ENCODE results near the gene SMAD7.

The SMAD7 gene

DNA sequence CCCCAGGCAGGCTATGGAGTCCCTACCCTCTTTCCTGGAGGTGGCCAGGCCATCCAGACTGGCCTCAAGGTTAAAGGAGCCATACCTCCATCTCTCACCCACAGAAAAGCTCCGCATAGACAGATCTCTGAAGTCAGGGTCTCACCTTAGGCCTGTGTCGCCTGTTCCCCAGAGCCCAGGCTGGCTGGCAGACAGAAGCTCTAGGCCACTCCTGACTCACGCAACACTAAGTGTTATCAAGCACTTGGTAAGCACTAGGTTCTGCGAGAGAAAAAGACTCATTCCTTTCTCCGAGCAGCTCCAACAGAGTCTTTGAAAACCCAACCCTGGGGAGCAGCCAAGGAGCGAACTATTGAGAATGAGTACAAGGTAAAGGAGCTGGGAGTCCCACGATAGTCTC, 6.1 kb downstream of the SMAD7 start:
- no peak for DNase-seq (ENCODE audit: low spot score)

DNA sequence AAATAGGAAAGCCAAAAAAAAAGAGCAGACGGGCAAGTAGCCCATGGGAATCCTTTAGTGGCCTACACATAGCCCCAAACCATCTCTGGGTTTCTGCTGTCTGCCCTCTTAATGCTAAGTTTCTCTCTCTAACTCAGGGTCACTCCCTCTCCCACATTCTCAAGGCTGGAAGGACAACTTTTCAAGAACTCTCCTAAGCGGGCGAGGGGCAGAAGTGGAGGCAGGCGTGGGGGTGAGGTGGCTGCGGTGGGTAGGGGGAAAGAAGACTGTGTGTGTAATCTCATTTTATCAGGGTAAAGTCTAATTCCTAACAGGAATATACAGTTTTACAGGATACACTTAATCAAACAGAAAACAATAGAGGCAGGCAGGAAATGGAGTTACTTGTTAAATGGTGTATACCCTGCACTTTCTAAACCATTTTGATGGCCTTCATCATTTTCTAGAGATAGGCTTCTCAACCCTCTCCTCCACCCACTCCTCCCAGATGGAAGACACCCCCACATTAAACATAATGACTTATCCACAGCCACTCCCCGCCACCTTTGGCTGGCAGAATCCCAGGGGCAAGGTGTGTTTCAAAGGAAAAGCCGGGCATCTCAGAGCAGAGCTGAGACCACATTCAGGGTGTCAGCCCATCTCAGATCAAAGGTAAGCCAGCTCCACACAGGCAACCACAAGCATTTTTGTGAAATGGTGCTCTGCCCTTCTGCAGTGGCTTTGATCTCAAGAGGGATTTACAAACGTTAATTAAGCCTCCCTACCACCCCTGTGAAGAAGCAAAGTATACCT, 6.8 kb downstream of the SMAD7 start:
- DNase-seq (ENCODE audit: low spot score) = no peak

DNA sequence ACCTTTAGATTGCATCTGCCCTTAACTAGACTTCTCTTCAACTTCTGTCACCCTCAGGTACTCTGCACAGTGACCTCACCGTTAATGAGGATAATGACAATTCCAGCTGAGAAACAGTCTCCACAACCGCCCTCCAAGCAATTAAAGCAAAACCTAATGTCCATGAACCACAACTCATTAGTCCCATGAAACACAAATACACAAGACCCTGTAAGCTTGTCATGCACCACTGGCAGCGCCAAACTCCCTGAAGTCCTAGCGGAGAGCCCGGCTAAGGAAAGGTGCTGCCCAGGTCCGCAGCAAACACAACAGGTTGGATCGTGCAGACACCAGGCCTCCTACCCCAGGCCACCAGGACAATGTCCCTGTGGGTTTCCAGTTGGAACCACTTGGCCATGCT, 7.4 kb downstream of the SMAD7 start:
- DNase-seq (ENCODE audit: low spot score) = no peak

DNA sequence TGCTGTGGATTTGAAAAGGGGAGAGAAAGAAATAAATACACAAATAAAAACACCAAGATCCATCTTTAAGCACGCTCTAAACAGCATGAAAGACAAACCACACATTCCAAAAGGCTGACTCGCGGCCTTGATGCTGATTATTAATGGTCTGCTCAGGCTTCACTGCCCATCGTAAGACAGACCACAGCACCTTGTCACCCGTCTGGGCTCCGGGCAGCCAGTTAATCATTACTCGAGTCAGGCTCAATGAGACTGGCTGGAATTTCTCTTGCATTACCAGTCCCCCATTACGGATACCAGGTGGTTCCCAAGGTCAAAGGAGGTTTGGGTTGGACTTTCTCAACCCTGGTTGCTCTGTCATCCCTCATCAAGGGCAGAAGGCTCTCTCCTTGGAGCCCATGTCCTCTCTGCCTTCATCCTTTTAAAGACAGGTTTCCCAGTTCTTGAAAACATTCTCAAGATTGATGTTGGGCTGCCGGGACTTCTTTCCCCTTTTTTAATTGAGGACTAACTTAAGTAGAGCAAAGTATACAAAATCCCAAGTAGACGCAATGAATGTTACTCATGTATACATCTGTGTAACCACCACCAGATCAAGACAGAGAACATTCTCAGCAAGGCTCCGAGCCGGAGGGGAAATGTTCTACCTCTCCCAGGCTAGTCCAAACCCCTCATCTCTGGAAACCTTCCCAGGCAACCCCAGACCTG, 8.1 kb downstream of the SMAD7 start:
- DNase-seq (ENCODE audit: low spot score) = no peak

DNA sequence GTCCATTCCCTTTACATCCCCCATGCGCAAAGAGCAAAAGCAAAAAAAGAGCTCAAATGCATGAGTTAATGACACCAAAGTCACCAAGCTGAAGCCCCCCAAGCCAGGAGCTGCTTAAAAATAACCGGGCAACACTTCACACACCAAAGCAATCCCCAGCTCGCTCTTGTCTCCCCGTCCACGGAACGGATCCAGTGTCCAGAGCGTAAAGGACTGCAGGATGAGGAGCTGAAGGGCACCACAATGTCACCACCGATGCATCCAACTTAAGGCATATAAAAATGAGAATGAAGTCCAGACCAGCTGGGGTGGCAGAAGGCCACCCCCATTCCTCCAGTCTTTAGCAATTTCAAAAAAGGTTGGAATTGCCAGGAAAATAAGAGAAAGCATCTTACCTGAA, 8.7 kb downstream of the SMAD7 start:
- DNase-seq (ENCODE audit: low spot score) = no peak

DNA sequence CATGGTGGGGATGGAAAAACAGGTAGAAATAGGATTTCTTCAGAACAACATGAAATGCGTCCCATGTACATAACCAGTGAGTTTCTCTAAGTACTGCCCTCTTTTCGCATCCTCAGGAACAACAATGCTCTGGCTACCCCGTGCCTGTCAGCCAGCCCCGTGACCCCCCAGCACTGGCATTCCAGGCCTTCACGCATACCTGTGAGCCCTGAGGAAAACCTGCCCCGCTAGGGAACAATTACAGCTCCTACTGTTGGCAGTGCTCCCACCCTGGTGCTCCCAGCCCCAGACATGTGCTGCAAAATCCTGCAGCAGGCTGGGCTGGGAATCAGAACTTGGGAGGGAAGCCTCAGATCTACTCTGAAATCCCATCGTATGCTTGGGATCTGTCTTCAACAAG, 9.1 kb downstream of the SMAD7 start:
- DNase-seq (ENCODE audit: low spot score) = no peak

DNA sequence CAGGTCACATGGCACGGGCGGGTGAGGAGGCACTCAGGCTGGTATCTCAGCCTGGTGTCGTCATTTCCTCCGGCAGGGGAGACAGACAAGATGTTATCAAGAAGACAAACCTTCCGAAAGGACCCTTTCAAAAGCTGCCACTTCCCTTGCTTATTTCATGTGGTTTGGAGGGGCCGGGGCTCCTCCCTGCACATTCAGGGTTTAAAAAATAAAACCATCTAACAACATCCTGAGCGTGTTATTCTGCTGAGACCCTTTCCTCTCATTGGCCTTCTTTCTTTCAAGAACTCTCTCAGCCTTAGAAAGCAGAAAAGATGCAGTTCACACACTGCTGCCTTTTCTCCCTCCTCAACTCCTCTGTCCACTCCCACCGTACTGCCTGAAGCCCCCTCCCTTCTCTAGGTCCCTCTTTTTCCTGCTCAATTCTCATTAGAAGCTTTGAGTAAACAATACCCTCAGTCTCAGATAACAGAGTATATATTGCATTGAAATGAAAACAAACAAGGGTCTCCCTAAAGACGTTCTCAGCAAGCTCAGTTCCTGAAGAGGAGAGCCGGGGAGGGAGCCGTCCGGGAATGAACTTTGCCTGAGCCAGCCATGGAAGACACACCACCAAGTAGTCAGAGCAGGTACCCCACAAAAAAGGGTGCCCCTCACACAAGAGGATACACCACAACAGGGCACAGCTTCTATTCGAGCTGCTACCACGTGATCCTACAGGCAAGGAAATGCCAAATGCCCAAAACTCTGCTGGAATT, 9.7 kb downstream of the SMAD7 start:
- DNase-seq (ENCODE audit: low spot score) = no peak

DNA sequence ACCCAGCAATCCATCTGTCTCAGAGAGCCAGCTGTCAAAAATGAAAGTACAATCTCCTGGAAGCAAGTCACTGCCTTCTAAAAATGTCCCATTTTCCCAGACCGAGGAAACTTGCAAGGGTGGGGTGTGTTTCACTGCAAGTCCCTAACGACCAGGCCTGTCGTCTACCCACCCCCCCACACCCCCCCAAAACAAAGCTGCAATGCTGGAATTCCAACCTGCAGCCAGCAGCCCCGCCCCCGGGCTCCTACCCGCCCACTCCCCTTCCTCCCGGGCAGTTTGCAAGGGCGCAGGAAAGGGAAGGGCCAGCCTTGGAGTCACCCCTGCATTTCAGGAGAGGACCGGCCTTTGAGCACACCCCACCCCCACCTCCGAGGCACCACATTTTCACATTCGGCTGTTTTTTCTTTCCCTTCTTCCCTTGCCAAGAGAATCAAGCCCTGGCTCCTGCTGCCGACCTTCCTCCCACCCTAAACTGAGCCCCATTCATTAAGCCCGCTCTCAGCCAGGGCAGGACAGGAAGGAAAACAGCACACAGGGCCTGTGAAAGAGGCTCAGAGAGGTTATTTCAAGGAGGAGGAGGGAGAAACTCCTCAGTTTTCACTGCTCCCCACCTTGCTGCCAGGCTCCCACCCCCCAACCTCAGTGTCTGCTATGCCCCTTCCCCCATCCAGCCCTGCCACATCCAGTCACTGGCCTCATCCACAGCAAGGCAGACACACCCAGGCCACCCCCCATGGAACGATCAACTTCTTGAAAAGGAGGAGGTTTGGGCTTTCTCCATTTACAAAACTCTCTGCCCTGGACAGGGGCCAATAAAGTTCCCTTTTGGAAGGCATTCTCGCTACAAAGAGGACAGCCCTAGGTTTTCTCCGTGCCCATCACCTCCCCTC, 11.3 kb downstream of the SMAD7 start:
- DNase-seq (ENCODE audit: low spot score) = no peak

DNA sequence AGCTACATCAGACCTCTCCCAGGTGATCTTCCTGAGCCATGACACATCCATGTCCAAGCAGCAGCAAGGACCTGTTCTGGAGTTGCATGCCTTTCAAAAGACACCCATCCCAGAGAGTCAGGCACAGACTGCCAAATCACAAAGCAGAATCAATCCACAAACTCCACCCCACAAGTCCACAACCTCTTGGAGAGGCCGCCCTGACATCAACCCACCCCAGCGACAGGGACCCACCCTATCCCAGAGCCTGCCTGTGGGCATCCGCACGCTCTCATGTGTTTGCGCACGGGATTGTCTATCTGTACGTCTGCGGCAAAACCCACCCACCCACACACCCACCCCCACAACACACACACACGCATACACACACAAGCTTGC, 11.9 kb downstream of the SMAD7 start:
- no peak for DNase-seq (ENCODE audit: low spot score)

DNA sequence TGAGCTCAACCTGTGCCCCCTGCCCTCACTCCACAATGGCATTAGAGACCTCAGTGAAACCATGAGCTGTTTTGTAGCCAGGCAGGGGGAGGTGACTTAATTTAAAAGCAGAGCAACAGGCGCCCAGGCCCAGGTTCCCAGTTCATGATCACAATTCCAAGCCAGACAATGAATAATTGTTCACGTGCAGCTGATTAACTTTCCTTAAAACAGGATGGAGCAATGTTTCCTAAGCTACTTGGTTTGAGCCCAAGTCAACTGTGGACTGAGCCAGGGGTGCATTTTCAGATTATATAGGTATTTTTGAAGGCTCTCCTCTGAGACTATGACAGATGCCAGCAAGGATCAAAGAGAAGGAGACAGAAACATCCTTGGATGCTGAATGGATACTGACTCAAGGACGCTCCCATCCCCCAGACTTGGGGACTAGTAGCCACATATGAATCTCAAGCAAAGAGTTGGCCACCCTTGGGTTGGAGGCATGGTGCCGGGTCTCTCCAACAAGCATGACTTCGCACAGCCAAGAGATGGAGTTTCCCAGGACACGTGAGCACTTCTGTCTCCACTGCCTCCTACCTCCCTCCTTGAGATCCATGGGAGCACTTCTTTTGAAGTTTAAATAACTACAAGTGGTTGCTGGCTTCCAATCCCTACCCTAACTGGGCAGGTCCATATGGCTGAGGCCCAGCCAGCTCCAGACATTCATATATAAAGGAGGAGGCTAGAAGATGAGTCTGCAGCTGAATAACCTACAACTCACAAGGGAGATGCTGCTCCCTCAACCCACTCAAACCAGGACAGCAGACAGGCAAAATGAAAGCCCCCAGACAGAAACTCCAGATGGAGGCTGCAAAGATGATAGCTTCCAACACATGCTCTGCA, 12.7 kb downstream of the SMAD7 start:
- DNase-seq (ENCODE audit: low spot score) = no peak

DNA sequence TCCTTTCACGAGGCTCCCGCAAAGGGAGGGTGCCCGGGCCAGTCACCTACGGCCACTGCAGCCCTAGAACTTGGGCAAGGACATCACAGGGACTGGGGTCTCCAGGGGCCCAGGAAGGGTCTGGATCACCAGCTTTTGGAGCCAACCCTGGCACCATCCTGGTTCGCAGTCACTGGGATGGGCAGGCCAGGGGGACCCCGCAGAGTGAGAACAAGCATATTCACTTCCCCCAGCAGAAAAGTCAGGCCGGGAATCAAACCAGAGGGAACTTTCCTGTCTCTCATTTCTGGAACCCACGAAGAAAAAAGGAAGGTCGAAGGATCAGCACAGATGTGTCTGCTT, 15.4 kb downstream of the SMAD7 start:
- DNase-seq (ENCODE audit: low spot score) = no peak

DNA sequence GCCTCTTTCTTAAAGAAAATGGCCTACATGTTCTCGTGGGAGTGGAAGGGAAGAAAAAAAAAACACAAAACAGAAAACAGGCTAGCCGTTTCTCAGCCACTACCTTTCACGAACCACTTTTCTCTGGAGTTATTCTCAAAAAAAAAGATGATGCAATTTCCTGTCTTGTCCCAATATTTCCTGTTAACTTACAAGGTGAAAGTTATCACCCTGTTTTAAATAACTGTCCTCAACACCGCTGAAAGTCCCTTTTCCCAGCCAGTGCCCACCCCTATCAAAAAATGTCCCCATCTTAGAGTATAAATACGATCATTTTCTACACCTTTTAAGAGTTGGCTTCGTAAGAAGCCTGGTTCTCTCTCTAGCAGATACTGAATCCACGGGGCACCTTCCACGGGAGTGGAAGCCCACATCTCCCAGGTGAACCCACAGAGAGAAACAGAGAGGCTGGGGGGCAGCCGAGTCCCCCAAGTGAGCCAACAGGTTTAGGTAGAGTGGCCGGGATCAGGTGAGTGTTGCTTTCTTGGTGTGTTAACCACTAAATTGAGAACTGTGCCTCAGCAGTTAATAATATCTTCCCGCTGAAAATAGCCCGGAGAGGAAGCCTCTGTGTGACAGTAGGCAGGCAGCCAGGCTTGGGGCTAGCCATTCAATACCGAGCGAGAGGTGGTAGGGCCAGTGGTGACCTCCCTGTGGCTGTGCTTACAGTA, 15.9 kb downstream of the SMAD7 start:
- no peak for DNase-seq (ENCODE audit: low spot score)

DNA sequence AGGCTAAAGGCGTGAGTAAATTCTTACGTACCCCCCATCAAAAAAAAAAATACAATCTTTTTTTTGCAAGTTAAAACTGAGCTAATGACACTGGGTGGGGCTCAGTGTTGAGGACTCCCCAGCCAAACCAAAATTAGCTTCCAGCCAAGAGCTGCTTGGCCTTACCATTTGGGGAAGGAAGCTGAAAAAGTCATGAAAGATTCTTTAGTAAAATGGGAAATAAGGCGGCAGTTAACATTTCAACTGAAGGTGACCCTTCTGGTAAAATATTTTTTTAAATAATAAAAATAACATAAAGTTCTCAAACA, 16.4 kb downstream of the SMAD7 start:
- no peak for DNase-seq (ENCODE audit: low spot score)

DNA sequence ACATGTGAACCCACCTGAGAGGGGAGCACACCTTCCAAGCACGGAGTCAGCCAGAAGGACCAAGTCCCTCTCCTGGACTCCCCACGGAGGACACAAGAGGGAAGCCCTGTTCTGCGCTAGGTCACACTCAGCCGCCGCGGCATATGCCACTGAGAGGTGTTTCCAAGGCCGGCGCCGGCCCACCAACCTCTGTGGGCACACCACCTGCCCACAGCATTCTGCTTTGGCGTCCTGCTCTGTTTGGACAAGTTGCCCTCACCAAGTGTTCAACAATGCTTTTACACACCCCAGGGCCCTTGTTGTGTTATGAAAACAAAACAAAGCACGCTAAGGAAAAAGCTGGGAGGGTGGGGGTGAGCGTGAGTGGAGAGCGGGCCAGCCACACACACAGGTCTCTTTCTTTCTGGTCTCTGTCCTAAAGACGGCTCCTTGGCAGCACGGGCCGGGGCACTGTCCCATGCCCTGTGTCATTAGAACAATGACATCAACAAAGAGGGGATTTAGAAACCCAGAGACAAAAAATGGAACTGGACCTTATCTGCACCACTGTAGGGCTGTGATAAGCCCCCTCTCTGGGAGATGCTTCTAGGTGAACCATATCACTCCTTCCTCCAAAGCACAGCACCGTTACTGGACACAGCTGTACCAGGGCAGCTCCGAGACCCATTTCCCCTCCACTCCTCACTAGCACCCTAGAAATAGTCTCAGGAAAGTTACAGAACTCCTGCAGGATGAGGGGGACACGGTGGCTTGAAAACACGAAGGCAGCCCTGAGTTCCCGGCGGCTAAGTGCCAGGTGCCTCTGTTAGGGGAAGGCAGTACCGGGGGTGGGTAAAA, 17.0 kb downstream of the SMAD7 start:
- no peak for DNase-seq (ENCODE audit: low spot score)

DNA sequence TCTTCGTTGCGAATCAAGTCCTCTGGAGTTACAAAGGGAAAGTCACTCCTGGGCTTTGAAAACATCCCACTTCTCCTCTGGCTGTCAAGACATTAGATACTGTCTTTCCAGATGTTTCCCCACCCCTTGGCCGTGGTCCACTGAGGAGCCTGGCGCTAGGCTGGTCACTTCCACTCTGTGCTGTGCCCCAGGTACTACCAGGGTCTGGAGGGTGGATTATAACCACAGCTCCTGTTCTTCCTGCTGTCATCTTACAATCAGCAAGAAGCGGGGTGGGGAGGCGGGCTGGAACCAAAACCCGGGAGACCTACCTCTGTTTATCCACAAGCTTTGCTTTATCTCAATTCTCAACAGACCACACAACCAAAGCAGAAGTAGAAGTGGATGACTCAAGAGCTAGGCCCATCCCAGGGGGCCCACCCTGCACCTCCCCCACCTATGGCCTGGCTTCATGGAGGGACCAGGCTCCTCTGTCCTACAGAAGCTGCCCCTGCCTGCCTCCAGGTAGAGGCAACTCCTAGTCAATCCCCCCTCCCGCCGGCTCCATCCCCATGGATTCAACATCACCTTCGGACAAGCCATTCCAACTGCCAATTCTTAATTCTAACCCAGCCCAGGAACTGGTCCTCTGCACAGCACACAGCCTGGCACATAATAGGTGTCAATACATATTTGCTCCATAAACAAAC, 17.8 kb downstream of the SMAD7 start:
- DNase-seq (ENCODE audit: low spot score) = no peak

DNA sequence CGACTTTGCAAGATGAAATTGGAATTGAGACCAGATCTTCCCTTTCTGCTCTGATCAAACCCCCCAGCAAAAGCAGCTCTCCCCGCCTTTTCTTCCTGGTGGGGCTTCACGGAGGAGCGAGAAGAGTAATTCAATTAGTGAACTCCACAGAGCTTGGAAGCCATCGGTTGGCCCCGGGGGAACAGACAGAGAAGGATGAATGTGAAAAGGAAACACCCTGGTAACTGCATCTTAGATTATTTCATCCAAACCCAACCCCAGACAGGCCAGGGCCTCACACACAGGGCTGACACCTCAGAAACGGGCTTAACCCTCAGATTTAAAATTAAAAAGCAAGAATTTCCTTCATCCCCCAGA, 18.3 kb downstream of the SMAD7 start:
- DNase-seq (ENCODE audit: low spot score) = no peak

DNA sequence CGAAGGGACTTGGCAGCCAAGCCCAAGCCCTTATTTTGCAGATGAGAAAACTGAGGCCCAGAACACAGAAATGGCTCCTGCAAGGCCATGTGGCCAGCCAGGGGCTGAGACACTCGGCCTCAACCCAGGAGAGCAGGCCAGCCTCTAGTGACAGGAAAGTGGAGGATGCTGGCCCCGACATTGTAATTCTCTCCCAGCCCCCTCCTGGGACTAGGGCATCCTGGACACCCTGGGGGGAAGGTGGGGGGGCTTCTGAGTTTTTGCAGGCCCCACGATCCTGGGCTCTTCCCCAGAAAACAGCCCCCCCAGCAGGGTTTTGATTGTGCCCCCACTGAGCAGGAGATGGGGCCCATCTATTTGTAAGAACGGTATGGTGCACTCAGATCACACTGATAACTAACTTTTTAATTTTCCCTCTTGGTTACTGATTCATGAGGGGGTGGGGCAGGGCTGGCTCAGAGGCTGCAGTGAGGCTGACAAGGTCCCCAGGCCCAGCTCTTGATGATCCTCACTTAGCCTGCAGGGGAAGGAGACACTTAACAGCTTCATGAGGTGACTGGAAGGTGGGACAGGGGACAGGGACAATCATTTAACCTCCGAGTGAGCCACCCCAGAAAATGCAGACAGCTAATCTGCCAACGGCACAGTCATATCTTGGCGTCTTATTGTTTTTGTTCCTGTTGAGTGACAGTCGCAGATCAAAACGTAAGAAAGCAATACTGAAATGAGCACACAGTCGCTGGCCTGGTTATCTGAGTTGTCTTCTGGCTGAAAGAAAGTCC, 18.9 kb downstream of the SMAD7 start:
- DNase-seq (ENCODE audit: low spot score) = no peak

DNA sequence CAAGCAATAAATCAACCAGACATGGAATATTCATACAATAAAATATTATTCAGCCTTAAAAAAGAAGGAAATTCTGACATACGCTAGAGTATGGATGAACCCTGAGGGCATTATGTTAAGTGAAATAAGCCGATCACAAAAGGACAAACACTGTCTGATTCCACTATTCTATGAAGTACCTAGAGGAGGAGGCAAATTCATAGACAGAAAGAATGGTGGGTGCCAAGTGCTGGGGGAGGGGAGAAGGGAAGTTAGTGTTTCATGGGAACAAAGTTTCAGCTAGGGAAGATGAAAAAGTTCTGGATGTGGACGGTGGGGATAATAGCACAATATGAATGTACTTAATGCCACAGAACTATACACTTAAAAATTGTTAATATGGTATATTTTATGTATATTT, 19.8 kb downstream of the SMAD7 start:
- no peak for DNase-seq (ENCODE audit: low spot score)

All from putamen (tissue), 1 donor.